ENCODE data around the gene ADAMTS16. TPM values are rescaled to one million over a fixed set of nuclear protein-coding genes. Genes with fewer than 3 reads are reported as not detected.
A peak's percentile ranks its signal among the peaks of the same experiment; 100 is the strongest.

Gene ADAMTS16
- total and polyA plus RNA-seq, 11 donors, result 0.05 to 4.7 (median 0.16) TPM; not detected in 8

GRCh38 chr5:5351288-5351979 is 211.3 kb downstream of the ADAMTS16 start:
- ATAC-seq, result peak in 1 of 4 donors; percentile 42
- Histone ChIP-seq H3K4me1 (peaks cover 0 to 8% (median 0%) of the 10 kb centered on the region in 12 donors), H3K4me3 (no peak overlapping the region), H3K27ac (no peak overlapping the region), H3K36me3 (no peaks in the 10 kb centered on the region), H3K9me3 (no peaks in the 10 kb centered on the region), H3K27me3 (no peaks in the 10 kb centered on the region)
- TF ChIP-seq CTCF (IDR thresholded peaks at IDR 0.05) (no peak), POLR2A (IDR thresholded peaks at IDR 0.05) (no peak)
- WGBS, 4 donors, result 87 to 90% (median 88%) methylated on average over 14 of the region's 14 CpGs
- DNase-seq, result no peak
- intact Hi-C loops (cut with DNase I), result no loop called here

- 92 to 98% (median 95%) methylated on average over 18 of the region's 18 CpGs for WGBS, 4 donors
- H3K27ac ChIP-seq, result no peak overlapping the region
- intact Hi-C loops (cut with DNase I), result no loop called here
- ATAC-seq (no peak), DNase-seq (no peak)
- H3K36me3 ChIP-seq, result no peaks in the 10 kb centered on the region
- H3K4me1 ChIP-seq, result peaks cover 0 to 8% (median 0%) of the 10 kb centered on the region in 12 donors
- TF ChIP-seq POLR2A (IDR thresholded peaks at IDR 0.05) (no peak), CTCF (IDR thresholded peaks at IDR 0.05) (no peak)
- H3K4me3 ChIP-seq, result no peak overlapping the region
- no peaks in the 10 kb centered on the region for H3K27me3 ChIP-seq
- H3K9me3 ChIP-seq, result no peaks in the 10 kb centered on the region
These were observed 212.5 kb downstream of the ADAMTS16 start for GRCh38 chr5:5352675-5353074.

GRCh38 chr5:5353681-5354080 is 213.6 kb downstream of the ADAMTS16 start:
- intact Hi-C loops (cut with DNase I), result no loop called here

GRCh38 chr5:5356765-5357164 is 216.6 kb downstream of the ADAMTS16 start:
- TF ChIP-seq POLR2A (IDR thresholded peaks at IDR 0.05) (no peak), CTCF (IDR thresholded peaks at IDR 0.05) (no peak)
- no peak overlapping the region for H3K27ac ChIP-seq
- ATAC-seq (no peak), DNase-seq (no peak)
- H3K27me3 ChIP-seq, result no peaks in the 10 kb centered on the region
- no peaks in the 10 kb centered on the region for H3K4me1 ChIP-seq
- no peak overlapping the region for H3K4me3 ChIP-seq
- no peaks in the 10 kb centered on the region for H3K36me3 ChIP-seq
- intact Hi-C loops (cut with DNase I), result no loop called here
- H3K9me3 ChIP-seq, result no peaks in the 10 kb centered on the region

More at GRCh38 chr5:5353681-5354080, 213.6 kb downstream of the ADAMTS16 start:
- no peaks in the 10 kb centered on the region for H3K36me3 ChIP-seq
- no peak overlapping the region for H3K27ac ChIP-seq
- ATAC-seq (no peak), DNase-seq (no peak)
- TF ChIP-seq POLR2A (IDR thresholded peaks at IDR 0.05) (no peak), CTCF (IDR thresholded peaks at IDR 0.05) (no peak)
- no peak overlapping the region for H3K4me3 ChIP-seq
- H3K9me3 ChIP-seq, result no peaks in the 10 kb centered on the region
- WGBS, 4 donors, result 75 to 81% (median 77%) methylated on average over 10 of the region's 10 CpGs
- H3K27me3 ChIP-seq, result no peaks in the 10 kb centered on the region
- H3K4me1 ChIP-seq, result peaks cover 0 to 2% (median 0%) of the 10 kb centered on the region in 12 donors
